ENCODE measurements around the gene FBXW12.
A peak's percentile ranks its signal among the peaks of the same experiment; 100 is the strongest.

FBXW12 gene

GRCh38 chr3:48388966-48389365 is 16.9 kb downstream of the FBXW12 start:
- DNase-seq (ENCODE audit: low read depth), result no peak
- no peak overlapping the region for H3K4me3 ChIP-seq (ENCODE audit: low read depth, low read length)
- TF ChIP-seq CTCF (IDR thresholded peaks at IDR 0.05; ENCODE audit: control insufficient read depth, extremely low read depth, insufficient read depth), result no peak

- TF ChIP-seq CTCF (IDR thresholded peaks at IDR 0.05; ENCODE audit: control insufficient read depth, extremely low read depth, insufficient read depth), result no peak
- H3K4me3 ChIP-seq (ENCODE audit: low read depth, low read length), result no peak overlapping the region
- DNase-seq (ENCODE audit: low read depth), result no peak
Observed at GRCh38 chr3:48394391-48394790, 22.4 kb downstream of the FBXW12 start.

GRCh38 chr3:48395714-48396113 is 23.7 kb downstream of the FBXW12 start:
- H3K4me3 ChIP-seq (ENCODE audit: low read depth, low read length), result no peak overlapping the region
- no peak for DNase-seq (ENCODE audit: low read depth)
- TF ChIP-seq CTCF (IDR thresholded peaks at IDR 0.05; ENCODE audit: control insufficient read depth, extremely low read depth, insufficient read depth), result no peak

- no peak for TF ChIP-seq CTCF (IDR thresholded peaks at IDR 0.05; ENCODE audit: control insufficient read depth, extremely low read depth, insufficient read depth)
- H3K4me3 ChIP-seq (ENCODE audit: low read depth, low read length), result no peak overlapping the region
- no peak for DNase-seq (ENCODE audit: low read depth)
Observed at GRCh38 chr3:48397767-48398681, 26.0 kb downstream of the FBXW12 start.

- TF ChIP-seq CTCF (IDR thresholded peaks at IDR 0.05; ENCODE audit: control insufficient read depth, extremely low read depth, insufficient read depth), result no peak
- no peak overlapping the region for H3K4me3 ChIP-seq (ENCODE audit: low read depth, low read length)
Observed at GRCh38 chr3:48398701-48399386, 26.8 kb downstream of the FBXW12 start.

GRCh38 chr3:48399387-48400172 is 27.6 kb downstream of the FBXW12 start:
- no peak overlapping the region for H3K4me3 ChIP-seq (ENCODE audit: low read depth, low read length)
- no peak for TF ChIP-seq CTCF (IDR thresholded peaks at IDR 0.05; ENCODE audit: control insufficient read depth, extremely low read depth, insufficient read depth)
- DNase-seq (ENCODE audit: low read depth), result peak; percentile 67

More at GRCh38 chr3:48398701-48399386, 26.8 kb downstream of the FBXW12 start:
- no peak for DNase-seq (ENCODE audit: low read depth)
